GM13976 (cell line): Measurements from ENCODE around the gene ACAD10.

ENCODE experiments used
- DNase-seq: peaks from one replicate; pipeline ENCODE4 v3.0.0; 2012; ENCODE audit warnings: low spot score
- in situ Hi-C: fragments of 300-500 bp; cut with MboI; formaldehyde crosslinking; loops from one replicate; pipeline ENCODE4 v1.12.0; 2022; ENCODE audit warnings: low sequenced_read_pairs, mixed read lengths, inconsistent platforms; ENCODE audit not compliant: unreplicated experiment
- TF ChIP-seq, protein P1 (sequence below): IDR thresholded peaks from 2 replicates; pipeline ENCODE4 v1.5.1; 2012; ENCODE audit warnings: borderline replicate concordance, mild to moderate bottlenecking; ENCODE audit not compliant: insufficient read depth; ENCODE audit errors: extremely low read depth, missing control alignments, control extremely low read depth

Gene ACAD10

DNA sequence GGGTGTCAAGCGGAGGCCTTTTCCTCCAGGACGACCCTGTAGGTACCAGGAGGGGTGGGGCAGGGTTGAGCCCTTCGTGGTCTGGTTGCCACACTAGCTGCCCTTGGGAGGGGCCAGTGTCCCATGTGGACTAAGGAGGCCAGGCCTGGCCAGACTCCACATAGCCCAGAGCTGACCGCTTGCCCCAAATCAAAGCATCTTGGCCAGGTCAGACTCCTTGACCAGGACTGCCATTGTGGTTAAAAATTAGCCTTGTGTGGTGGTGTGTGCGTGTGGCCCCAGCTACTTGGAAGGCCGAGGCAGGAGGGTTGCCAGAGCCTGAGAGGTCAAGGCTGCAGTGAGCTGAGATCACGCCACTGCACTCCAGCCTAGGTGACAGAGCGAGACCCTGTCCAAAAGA, 105.7 kb downstream of the ACAD10 start:
- DNase-seq: no peak
- TF ChIP-seq, protein P1, sequence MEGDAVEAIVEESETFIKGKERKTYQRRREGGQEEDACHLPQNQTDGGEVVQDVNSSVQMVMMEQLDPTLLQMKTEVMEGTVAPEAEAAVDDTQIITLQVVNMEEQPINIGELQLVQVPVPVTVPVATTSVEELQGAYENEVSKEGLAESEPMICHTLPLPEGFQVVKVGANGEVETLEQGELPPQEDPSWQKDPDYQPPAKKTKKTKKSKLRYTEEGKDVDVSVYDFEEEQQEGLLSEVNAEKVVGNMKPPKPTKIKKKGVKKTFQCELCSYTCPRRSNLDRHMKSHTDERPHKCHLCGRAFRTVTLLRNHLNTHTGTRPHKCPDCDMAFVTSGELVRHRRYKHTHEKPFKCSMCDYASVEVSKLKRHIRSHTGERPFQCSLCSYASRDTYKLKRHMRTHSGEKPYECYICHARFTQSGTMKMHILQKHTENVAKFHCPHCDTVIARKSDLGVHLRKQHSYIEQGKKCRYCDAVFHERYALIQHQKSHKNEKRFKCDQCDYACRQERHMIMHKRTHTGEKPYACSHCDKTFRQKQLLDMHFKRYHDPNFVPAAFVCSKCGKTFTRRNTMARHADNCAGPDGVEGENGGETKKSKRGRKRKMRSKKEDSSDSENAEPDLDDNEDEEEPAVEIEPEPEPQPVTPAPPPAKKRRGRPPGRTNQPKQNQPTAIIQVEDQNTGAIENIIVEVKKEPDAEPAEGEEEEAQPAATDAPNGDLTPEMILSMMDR: no peak
- in situ Hi-C loops: no loop called here

DNA sequence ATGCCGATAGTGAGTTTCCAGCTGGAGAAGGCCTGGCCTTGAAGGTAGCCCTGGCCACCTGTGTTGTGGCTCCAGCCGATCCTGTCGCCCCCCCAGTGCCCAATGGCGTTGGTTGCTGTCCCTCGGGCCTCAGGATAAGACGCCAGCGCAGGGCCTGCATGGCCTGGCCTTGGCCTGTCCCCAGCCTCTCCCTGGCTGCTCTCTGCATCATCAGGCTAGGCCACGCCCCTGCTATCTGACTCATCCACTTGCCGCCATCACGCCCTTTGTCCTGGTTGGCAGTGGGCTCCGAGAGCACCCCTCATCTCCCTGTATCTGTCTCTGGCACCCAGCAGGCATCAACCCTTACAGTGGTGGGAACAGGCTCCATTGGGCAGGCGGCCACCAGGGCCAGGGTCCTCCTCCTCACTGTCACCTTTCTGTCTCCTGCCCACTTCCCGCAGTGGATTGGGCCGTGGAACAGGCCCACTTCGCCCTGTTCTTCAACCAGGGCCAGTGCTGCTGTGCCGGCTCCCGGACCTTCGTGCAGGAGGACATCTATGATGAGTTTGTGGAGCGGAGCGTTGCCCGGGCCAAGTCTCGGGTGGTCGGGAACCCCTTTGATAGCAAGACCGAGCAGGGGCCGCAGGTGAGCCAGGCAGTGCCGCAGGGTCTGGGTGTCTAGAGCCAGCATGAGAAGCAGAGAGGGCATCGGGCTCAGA, 106.5 kb downstream of the ACAD10 start:
- in situ Hi-C loops: no loop called here
- DNase-seq: no peak
- TF ChIP-seq, protein P1: no peak

DNA sequence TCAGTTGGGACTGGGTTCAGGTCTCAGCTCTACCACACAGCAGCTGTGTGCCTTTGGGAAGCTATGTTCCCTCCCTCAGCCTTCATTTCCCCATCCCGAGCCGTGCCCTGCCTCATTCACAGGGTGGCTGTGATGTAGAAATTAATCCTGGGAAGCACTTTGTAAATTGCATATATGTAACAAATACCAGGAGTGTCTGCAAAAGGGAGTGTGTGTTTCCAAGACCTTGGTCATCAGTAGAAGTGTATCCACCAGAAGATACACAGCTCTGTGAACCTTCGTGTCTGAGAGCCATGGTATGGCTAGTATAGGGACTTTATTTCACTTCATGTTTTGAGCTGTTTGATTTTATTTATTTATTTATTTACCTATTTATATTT, 107.0 kb downstream of the ACAD10 start:
- TF ChIP-seq, protein P1: no peak
- DNase-seq: no peak
- in situ Hi-C loops: no loop called here

DNA sequence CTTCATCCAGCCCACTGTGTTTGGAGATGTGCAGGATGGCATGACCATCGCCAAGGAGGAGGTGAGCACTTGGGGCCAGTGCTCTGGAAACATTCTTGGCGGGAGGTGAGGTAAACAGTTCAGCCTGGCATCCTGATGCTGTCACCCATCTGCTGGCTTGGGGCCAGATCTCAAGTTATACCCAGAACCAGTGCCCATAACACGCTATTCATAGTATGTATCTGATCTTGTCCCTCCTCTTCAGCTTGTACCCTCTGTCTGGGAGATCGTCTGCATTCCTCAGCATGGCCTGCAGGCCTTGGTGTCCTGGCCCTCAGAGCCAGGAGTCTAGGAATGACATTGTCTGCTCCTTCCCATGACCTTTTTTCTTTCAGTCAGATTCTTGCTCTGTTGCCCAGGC, 112.3 kb downstream of the ACAD10 start:
- TF ChIP-seq, protein P1: no peak
- no peak for DNase-seq
- in situ Hi-C loops: no loop called here

DNA sequence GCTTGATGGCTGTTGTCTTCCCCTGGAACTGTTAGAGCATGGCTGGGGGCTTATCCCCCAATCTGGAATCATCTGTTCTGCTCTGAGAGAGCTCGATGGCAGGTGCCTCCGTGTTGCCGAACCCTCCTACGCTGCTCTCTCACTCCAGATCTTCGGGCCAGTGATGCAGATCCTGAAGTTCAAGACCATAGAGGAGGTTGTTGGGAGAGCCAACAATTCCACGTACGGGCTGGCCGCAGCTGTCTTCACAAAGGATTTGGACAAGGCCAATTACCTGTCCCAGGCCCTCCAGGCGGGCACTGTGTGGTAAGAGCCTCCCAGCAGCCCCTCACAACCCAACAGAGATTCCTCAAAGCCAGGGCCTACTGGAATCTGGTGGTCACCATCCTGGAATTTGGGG, 113.9 kb downstream of the ACAD10 start:
- in situ Hi-C loops: no loop called here
- no peak for DNase-seq
- TF ChIP-seq, protein P1: no peak

DNA sequence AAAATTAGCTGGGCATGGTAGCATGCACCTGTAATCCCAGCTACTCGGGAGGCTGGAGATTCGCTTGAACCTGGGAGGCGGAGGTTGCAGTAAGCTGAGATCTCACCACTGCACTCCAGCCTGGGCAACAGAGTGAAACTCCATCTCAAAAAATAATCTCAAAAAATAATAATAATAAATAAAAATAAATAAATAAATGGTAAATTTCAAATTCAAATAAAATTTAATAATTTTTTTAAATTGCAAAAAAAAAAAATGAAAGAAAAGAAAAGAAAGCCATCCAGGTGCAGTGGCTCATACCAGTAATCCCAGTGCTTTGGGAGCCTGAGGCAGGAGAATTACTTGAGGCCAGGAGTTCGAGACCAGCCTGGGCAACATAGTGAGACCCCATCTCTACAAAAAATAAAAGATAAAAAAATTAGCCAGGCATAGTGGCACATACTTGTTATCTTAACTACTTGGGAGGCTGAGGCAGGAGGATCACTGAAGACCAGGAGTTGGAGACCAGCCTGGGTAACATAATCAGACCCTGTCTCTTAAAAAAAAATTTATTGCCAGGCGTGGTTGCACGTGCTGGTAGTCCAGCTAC, 117.3 kb downstream of the ACAD10 start:
- TF ChIP-seq, protein P1: no peak
- in situ Hi-C loops: no loop called here
- DNase-seq: no peak
